A673 (cell line): Measurements from ENCODE around the gene HEATR9. TPM values are rescaled to one million over a fixed set of nuclear protein-coding genes. Genes with fewer than 3 reads are reported as not detected.
A peak's percentile ranks its signal among the peaks of the same experiment; 100 is the strongest.

ENCODE experiments used
- BruUV-seq: library from RNA; stranded (reverse); fragments of 400-500 nt; replicated peaks from 2 replicates; lab custom pipeline; 2021; lab: Mats Ljungman, UMichigan
- CTCF ChIA-PET: fragments of 300-600 bp; sonication (Branson Sonifier 250); formaldehyde crosslinking; loops from one replicate; lab custom pipeline; 2022; ENCODE audit warnings: antibody characterized with exemption; lab: Charles Lee
- POLR2A ChIA-PET: fragments of 300-600 bp; sonication (Branson Sonifier 250); formaldehyde crosslinking; loops from one replicate; lab custom pipeline; 2022; ENCODE audit warnings: antibody characterized with exemption; ENCODE audit not compliant: low non-redundant PET; lab: Charles Lee
- DNase-seq: peaks from one replicate; pipeline ENCODE4 v3.0.0-alpha.2; 2015; ENCODE audit warnings: low spot score
- H3K27ac ChIP-seq: fragments of 200-600 bp; sonication (generic); 2 replicates; pipeline ENCODE4 v1.5.1; 2016; ENCODE audit warnings: mixed run types, low read depth, mild to moderate bottlenecking, mixed read lengths, antibody characterized with exemption, low read length; ENCODE audit not compliant: poor library complexity, severe bottlenecking
- H3K27me3 ChIP-seq: fragments of 200-600 bp; sonication (generic); replicated peaks from 2 replicates; pipeline ENCODE4 v1.6.1; 2017; ENCODE audit warnings: mixed run types, low read depth, mild to moderate bottlenecking, mixed read lengths, antibody characterized with exemption, low read length; ENCODE audit not compliant: insufficient read depth, poor library complexity
- H3K36me3 ChIP-seq: fragments of 200-600 bp; sonication (generic); 2 replicates; pipeline ENCODE4 v1.6.1; 2016; ENCODE audit warnings: mixed run types, mild to moderate bottlenecking, mixed read lengths, antibody characterized with exemption, low read length; ENCODE audit not compliant: insufficient read depth, poor library complexity, severe bottlenecking
- H3K4me1 ChIP-seq: fragments of 200-600 bp; sonication (generic); 2 replicates; pipeline ENCODE4 v1.6.1; 2017; ENCODE audit warnings: mixed run types, mild to moderate bottlenecking, mixed read lengths, antibody characterized with exemption, low read length; ENCODE audit not compliant: insufficient read depth, poor library complexity, severe bottlenecking
- H3K4me3 ChIP-seq: fragments of 200-600 bp; sonication (generic); 2 replicates; pipeline ENCODE4 v1.5.1; 2016; ENCODE audit warnings: low read depth, mixed run types, mild to moderate bottlenecking, mixed read lengths, low read length; ENCODE audit not compliant: poor library complexity, severe bottlenecking
- H3K9me3 ChIP-seq: fragments of 200-600 bp; sonication (generic); 2 replicates; pipeline ENCODE4 v1.6.1; 2016; ENCODE audit warnings: mixed run types, low read depth, mild to moderate bottlenecking, mixed read lengths, antibody characterized with exemption, low read length; ENCODE audit not compliant: poor library complexity, severe bottlenecking
- CTCF ChIP-seq: fragments of 300-800, 200-600 bp; sonication (generic); conservative IDR thresholded peaks from 2 replicates; pipeline ENCODE4 v1.5.1; 2017; ENCODE audit warnings: low read depth, mild to moderate bottlenecking, antibody characterized with exemption, low read length, moderate library complexity, mixed read lengths
- EZH2 ChIP-seq: fragments of 200-600 bp; sonication (generic); IDR thresholded peaks from 2 replicates; pipeline ENCODE4 v1.6.1; 2017; ENCODE audit warnings: borderline replicate concordance, low read depth, mild to moderate bottlenecking, mixed read lengths, antibody characterized with exemption, low read length; ENCODE audit not compliant: poor library complexity, severe bottlenecking
- intact Hi-C: fragments of 100-400 bp; cut with micrococcal nuclease; formaldehyde crosslinking; loops from one replicate; pipeline ENCODE4 v1.10.0; 2022; ENCODE audit not compliant: unreplicated experiment
- total RNA-seq: library from RNA; stranded (reverse); gene quantifications from 2 replicates; pipeline ENCODE4 v1.2.3, GENCODE V29; 2021

HEATR9 gene
- total RNA-seq, 1 experiment from 2014 or later = not detected

DNA sequence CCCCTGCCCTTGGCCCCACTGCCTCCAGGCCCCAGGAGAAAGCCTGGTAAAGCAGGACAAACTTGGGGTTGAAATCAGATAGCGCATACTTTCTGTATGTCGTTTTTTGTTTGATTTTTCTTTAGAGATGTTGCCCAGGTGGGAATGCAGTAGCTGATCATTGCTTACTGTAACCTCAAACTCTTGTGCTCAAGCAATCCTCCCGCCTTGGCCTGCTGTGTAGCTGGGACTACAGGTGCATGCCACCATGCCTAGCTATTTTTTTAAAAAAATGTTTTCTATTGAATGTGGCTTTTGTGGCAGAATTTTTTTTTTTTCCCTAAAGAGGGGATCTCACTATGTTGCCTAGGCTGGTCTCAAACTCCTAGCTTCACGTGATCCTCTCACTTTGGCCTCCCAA lies 22.6 kb upstream of the HEATR9 start:
- Histone ChIP-seq H3K36me3 (no peaks in the 10 kb centered on the region), H3K27me3 (no peaks in the 10 kb centered on the region), H3K4me3 (no peak overlapping the region), H3K4me1 (no peaks in the 10 kb centered on the region), H3K27ac (no peak overlapping the region), H3K9me3 (no peaks in the 10 kb centered on the region)
- no TSS peak for BruUV-seq
- POLR2A ChIA-PET = interaction anchor here (0.7 kb wide), 1 partner anchor 76 kb away, joined by 6 read pairs; no protein-coding TSS in a partner anchor
- intact Hi-C loops = no loop called here
- TF ChIP-seq EZH2 = no peak
- no peak for TF ChIP-seq CTCF
- CTCF ChIA-PET = no interaction called here
- DNase-seq = no peak

GRCh38 chr17:35890774-35891155 lies 22.1 kb upstream of the HEATR9 start:
- no peaks in the 10 kb centered on the region for H3K27me3 ChIP-seq
- no peaks in the 10 kb centered on the region for H3K9me3 ChIP-seq
- H3K27ac ChIP-seq = no peak overlapping the region
- no peaks in the 10 kb centered on the region for H3K4me1 ChIP-seq
- no peak for TF ChIP-seq EZH2
- no TSS peak for BruUV-seq
- H3K4me3 ChIP-seq = no peak overlapping the region
- DNase-seq = no peak
- CTCF ChIA-PET = no interaction called here
- intact Hi-C loops = no loop called here
- POLR2A ChIA-PET = interaction anchor here (0.7 kb wide), 1 partner anchor 76 kb away, joined by 6 read pairs; no protein-coding TSS in a partner anchor
- H3K36me3 ChIP-seq = no peaks in the 10 kb centered on the region

DNA sequence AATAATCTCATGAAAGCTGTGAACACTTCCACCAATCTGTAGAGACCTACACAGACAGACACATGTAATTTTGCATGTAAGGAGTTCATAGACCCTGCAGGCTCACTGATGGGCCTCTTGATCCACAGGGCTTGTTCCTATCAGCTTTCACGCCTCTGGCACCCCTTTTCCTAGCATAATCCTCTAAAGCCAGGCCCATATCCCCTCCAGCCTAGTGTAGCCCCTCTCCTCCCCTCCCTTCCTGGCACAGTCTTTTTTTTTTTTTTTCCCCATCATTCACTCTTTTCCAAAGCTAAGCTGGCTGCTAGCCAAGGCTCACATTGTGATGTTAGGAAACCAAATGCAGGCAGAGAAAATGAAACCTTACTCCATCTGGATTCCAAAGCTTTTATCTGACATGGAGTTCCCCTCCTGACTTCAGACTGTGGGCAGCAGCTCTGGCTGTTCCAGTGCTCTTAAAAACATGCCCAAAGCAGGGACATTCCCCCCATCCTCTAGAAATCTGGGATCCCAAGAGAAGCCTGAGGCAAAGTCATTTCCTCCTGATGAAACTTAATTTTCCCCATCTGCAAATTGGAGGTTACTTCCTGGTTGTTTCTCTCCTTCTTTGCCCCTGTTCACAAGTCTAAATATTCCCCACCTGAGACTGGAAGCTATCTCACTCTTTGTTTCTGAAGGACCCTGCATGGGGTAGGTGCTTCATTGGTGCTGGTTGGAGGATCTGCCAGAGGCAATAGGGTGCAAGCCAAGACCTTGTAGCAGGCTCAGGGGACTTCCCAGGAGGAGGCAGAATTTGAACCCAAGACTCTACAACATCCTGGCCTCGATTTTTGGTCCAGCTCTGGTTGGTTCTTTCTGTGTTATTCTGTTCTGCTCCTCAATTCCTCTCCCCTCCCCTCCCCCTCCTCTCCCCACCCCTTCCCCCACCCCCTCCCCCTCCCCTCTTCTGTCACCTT lies 21.4 kb upstream of the HEATR9 start:
- ChIA-PET CTCF (interaction anchor here (0.6 kb wide), 1 partner anchor 270 kb away, joined by 4 read pairs; no protein-coding TSS in a partner anchor), POLR2A (no interaction called here)
- Histone ChIP-seq H3K36me3 (no peaks in the 10 kb centered on the region), H3K4me3 (no peak overlapping the region), H3K27ac (no peak overlapping the region), H3K27me3 (no peaks in the 10 kb centered on the region), H3K9me3 (no peaks in the 10 kb centered on the region), H3K4me1 (no peaks in the 10 kb centered on the region)
- BruUV-seq = no TSS peak
- intact Hi-C loops = no loop called here
- no peak for TF ChIP-seq EZH2
- no peak for TF ChIP-seq CTCF
- DNase-seq = peak; percentile 27
